NCI-H1694 treated with DMSO at 0.1 percent for 48 hours (cell line): ENCODE results near the gene APBB3.

Source experiments
- DNase-seq: peaks from one replicate; lab custom pipeline; 2025; lab: John Stamatoyannopoulos, UW

The APBB3 gene

GRCh38 chr5:140575309-140575708 lies 10.9 kb upstream of the APBB3 start:
- DNase-seq = no peak

- DNase-seq = no peak
Observed at GRCh38 chr5:140574165-140574564, 9.8 kb upstream of the APBB3 start.

- no peak for DNase-seq
Observed at GRCh38 chr5:140573683-140574082, 9.3 kb upstream of the APBB3 start.

GRCh38 chr5:140571105-140571504 lies 6.7 kb upstream of the APBB3 start:
- DNase-seq = no peak

- no peak for DNase-seq
Observed at GRCh38 chr5:140570488-140570887, 6.1 kb upstream of the APBB3 start.

GRCh38 chr5:140570058-140570457 lies 5.7 kb upstream of the APBB3 start:
- no peak for DNase-seq

GRCh38 chr5:140569197-140569596 lies 4.8 kb upstream of the APBB3 start:
- DNase-seq = no peak

- DNase-seq = no peak
Observed at GRCh38 chr5:140568443-140569063, 4.2 kb upstream of the APBB3 start.

GRCh38 chr5:140567871-140568270 lies 3.5 kb upstream of the APBB3 start:
- DNase-seq = no peak

GRCh38 chr5:140567136-140567818 lies 2.9 kb upstream of the APBB3 start:
- DNase-seq = no peak

- no peak for DNase-seq
Observed at GRCh38 chr5:140566665-140567064, 2.3 kb upstream of the APBB3 start.

GRCh38 chr5:140565780-140566095 lies 1.3 kb upstream of the APBB3 start:
- DNase-seq = no peak

- no peak for DNase-seq
Observed at GRCh38 chr5:140565024-140565779, 804 bp upstream of the APBB3 start.

GRCh38 chr5:140563596-140563995 lies 802 bp downstream of the APBB3 start:
- DNase-seq = no peak

GRCh38 chr5:140561753-140562523 lies 2.5 kb downstream of the APBB3 start:
- DNase-seq = no peak

GRCh38 chr5:140560227-140560626 lies 4.2 kb downstream of the APBB3 start:
- DNase-seq = no peak

- DNase-seq = no peak
Observed at GRCh38 chr5:140558542-140558941, 5.9 kb downstream of the APBB3 start.

- DNase-seq = no peak
Observed at GRCh38 chr5:140557965-140558364, 6.4 kb downstream of the APBB3 start.

- DNase-seq = peak; percentile 76
Observed at GRCh38 chr5:140557136-140557805, 7.1 kb downstream of the APBB3 start, which contains the start of gene SRA1. TSS of gene SRA1 (minus strand) at chr5:140557473. CDS start at chr5:140557452, 21 bp downstream.

- DNase-seq = no peak
Observed at GRCh38 chr5:140556438-140556837, 8.0 kb downstream of the APBB3 start.

- no peak for DNase-seq
Observed at GRCh38 chr5:140555747-140556312, 8.6 kb downstream of the APBB3 start.

- no peak for DNase-seq
Observed at GRCh38 chr5:140554454-140554853, 9.9 kb downstream of the APBB3 start.
